ENCODE results near the gene NRXN3.

DNA sequence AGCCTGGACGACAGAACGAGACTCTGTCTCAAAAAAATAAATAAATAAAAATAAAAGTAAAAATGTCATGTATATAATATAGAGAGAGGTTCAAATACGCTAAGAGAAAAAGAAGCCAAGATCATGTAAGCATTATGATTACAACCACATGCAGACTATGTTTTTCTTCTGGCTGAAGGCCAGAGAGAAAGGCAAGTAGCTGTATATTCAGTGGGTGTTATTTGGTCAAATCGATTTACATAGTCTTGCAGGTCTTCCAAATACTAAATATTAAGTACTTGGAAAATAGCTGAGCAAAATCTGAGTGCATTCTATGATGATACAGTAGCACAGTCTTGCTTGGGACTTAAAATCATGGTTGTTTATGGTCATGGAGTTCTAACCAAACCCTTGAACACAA, 1283.1 kb downstream of the NRXN3 start:
- TF ChIP-seq, protein P1, sequence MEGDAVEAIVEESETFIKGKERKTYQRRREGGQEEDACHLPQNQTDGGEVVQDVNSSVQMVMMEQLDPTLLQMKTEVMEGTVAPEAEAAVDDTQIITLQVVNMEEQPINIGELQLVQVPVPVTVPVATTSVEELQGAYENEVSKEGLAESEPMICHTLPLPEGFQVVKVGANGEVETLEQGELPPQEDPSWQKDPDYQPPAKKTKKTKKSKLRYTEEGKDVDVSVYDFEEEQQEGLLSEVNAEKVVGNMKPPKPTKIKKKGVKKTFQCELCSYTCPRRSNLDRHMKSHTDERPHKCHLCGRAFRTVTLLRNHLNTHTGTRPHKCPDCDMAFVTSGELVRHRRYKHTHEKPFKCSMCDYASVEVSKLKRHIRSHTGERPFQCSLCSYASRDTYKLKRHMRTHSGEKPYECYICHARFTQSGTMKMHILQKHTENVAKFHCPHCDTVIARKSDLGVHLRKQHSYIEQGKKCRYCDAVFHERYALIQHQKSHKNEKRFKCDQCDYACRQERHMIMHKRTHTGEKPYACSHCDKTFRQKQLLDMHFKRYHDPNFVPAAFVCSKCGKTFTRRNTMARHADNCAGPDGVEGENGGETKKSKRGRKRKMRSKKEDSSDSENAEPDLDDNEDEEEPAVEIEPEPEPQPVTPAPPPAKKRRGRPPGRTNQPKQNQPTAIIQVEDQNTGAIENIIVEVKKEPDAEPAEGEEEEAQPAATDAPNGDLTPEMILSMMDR (IDR thresholded peaks at IDR 0.05): no peak
- TF ChIP-seq, protein P2, sequence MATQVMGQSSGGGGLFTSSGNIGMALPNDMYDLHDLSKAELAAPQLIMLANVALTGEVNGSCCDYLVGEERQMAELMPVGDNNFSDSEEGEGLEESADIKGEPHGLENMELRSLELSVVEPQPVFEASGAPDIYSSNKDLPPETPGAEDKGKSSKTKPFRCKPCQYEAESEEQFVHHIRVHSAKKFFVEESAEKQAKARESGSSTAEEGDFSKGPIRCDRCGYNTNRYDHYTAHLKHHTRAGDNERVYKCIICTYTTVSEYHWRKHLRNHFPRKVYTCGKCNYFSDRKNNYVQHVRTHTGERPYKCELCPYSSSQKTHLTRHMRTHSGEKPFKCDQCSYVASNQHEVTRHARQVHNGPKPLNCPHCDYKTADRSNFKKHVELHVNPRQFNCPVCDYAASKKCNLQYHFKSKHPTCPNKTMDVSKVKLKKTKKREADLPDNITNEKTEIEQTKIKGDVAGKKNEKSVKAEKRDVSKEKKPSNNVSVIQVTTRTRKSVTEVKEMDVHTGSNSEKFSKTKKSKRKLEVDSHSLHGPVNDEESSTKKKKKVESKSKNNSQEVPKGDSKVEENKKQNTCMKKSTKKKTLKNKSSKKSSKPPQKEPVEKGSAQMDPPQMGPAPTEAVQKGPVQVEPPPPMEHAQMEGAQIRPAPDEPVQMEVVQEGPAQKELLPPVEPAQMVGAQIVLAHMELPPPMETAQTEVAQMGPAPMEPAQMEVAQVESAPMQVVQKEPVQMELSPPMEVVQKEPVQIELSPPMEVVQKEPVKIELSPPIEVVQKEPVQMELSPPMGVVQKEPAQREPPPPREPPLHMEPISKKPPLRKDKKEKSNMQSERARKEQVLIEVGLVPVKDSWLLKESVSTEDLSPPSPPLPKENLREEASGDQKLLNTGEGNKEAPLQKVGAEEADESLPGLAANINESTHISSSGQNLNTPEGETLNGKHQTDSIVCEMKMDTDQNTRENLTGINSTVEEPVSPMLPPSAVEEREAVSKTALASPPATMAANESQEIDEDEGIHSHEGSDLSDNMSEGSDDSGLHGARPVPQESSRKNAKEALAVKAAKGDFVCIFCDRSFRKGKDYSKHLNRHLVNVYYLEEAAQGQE (IDR thresholded peaks at IDR 0.05; ENCODE audit: insufficient read depth in 1 of 2, low read depth in 2 of 2, low read length in 1 of 2): no peak

Data from Panc1 (cell line).